Astrocyte of the cerebellum (primary cell): Measurements from ENCODE around the gene PSMD10.
A peak's percentile ranks its signal among the peaks of the same experiment; 100 is the strongest.

ENCODE experiments used
- DNase-seq: peaks from one replicate; pipeline ENCODE4 v3.0.0-alpha.2; 2011; ENCODE audit warnings: low read depth
- H3K4me3 ChIP-seq: 2 replicates; pipeline ENCODE4 v1.5.1; 2011; ENCODE audit warnings: mild to moderate bottlenecking, low read depth, low read length, moderate library complexity
- in situ Hi-C: cut with HindIII; loops from 2 replicates; pipeline ENCODE4 v1.10.0; 2017; ENCODE audit warnings: low sequenced_read_pairs
- TF ChIP-seq, protein P1 (sequence below): IDR thresholded peaks from 2 replicates; pipeline ENCODE4 v1.5.1; 2012; ENCODE audit warnings: low read length, low read depth, moderate library complexity, mild to moderate bottlenecking; ENCODE audit errors: missing control alignments

The PSMD10 gene

GRCh38 chrX:108091264-108091877, at the start of gene PSMD10, which contains the start of gene ATG4A:
Gene PSMD10 (minus strand): TSS chrX:108091542. CDS start chrX:108091520, 22 bp downstream.
Gene ATG4A (plus strand): TSS chrX:108091778. CDS start chrX:108091827, 49 bp downstream.
- peak within 1 kb of the TSS; percentile 72 for H3K4me3 ChIP-seq
- TF ChIP-seq, protein P1, sequence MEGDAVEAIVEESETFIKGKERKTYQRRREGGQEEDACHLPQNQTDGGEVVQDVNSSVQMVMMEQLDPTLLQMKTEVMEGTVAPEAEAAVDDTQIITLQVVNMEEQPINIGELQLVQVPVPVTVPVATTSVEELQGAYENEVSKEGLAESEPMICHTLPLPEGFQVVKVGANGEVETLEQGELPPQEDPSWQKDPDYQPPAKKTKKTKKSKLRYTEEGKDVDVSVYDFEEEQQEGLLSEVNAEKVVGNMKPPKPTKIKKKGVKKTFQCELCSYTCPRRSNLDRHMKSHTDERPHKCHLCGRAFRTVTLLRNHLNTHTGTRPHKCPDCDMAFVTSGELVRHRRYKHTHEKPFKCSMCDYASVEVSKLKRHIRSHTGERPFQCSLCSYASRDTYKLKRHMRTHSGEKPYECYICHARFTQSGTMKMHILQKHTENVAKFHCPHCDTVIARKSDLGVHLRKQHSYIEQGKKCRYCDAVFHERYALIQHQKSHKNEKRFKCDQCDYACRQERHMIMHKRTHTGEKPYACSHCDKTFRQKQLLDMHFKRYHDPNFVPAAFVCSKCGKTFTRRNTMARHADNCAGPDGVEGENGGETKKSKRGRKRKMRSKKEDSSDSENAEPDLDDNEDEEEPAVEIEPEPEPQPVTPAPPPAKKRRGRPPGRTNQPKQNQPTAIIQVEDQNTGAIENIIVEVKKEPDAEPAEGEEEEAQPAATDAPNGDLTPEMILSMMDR: no peak
- peak; percentile 89 for DNase-seq
- in situ Hi-C loops: no loop called here

DNA sequence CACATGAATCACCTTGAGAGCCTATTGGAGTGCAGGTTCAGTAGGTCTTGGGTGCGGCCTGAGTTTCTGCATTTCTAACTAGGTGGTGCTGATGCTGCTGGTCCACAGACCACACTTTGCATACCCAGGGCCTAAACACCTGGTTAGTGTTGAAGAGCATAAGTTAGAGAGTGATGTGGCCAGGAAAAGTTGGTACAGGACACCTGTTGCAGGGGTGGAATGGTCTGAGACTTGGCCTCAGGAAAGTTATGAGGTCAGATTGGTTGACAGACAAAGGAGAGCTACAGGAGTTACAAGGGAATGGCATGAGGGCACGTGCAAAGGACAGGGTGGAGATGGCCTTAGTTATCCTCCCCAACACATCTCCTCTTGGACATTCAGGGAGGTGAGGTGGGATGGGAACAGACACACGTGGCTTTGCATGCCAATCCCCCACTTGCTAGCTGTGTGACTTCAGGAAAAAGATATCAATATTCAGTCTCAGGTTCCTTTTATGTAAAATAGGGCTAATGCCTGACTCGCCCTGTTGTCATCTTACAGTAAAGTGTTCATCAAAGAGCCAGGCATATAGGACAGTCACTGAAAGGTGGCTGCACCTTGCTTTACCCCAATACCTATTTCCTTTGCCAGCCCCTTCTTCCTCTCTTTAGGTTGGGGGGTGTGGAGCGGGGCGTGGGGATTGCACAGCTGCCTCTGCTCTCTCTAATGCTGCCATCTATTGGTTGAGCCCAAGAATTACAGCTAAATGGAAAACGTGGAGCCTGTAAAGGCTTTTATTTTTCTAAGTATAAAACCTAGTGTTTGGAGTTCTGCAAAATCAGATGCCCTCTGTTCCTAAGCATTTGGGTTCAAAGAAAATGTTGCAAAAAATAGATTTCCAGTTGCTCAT, 47.7 kb upstream of the PSMD10 start:
- in situ Hi-C loops: no loop called here
- DNase-seq: no peak
- no peak overlapping the region for H3K4me3 ChIP-seq
- TF ChIP-seq, protein P1: peak; percentile 45

GRCh38 chrX:108134724-108135123, 43.4 kb upstream of the PSMD10 start:
- no peak for DNase-seq
- in situ Hi-C loops: no loop called here
- TF ChIP-seq, protein P1: no peak
- no peak overlapping the region for H3K4me3 ChIP-seq

- TF ChIP-seq, protein P1: no peak
- H3K4me3 ChIP-seq: no peak overlapping the region
- no peak for DNase-seq
- in situ Hi-C loops: no loop called here
These were observed 41.5 kb upstream of the PSMD10 start for GRCh38 chrX:108132876-108133275.

GRCh38 chrX:108132034-108132433, 40.7 kb upstream of the PSMD10 start:
- in situ Hi-C loops: no loop called here
- TF ChIP-seq, protein P1: no peak
- no peak overlapping the region for H3K4me3 ChIP-seq
- no peak for DNase-seq

- TF ChIP-seq, protein P1: no peak
- DNase-seq: no peak
- in situ Hi-C loops: no loop called here
- H3K4me3 ChIP-seq: no peak overlapping the region
These were observed 40.1 kb upstream of the PSMD10 start for GRCh38 chrX:108131471-108131870.
